Hematopoietic multipotent progenitor cell treated with erythropoietin and hydrocortisone succinate and interleukin-3 and kit ligand, for 8 days (in vitro differentiated cells): ENCODE data around the gene KCNQ5.

Source experiments
- DNase-seq: peaks from one replicate; pipeline ENCODE4 v3.0.0-alpha.2; 2015

KCNQ5 gene

GRCh38 chr6:72683797-72684196, 61.9 kb downstream of the KCNQ5 start:
- DNase-seq = no peak

GRCh38 chr6:72689107-72689954, 67.5 kb downstream of the KCNQ5 start:
- no peak for DNase-seq

GRCh38 chr6:72691249-72691648, 69.4 kb downstream of the KCNQ5 start:
- DNase-seq = no peak

- DNase-seq = no peak
Observed at GRCh38 chr6:72696055-72696454, 74.2 kb downstream of the KCNQ5 start.

- no peak for DNase-seq
Observed at GRCh38 chr6:72699159-72699558, 77.3 kb downstream of the KCNQ5 start.

GRCh38 chr6:72702421-72702820, 80.6 kb downstream of the KCNQ5 start:
- no peak for DNase-seq

GRCh38 chr6:72703093-72703492, 81.2 kb downstream of the KCNQ5 start:
- peak; percentile 60 for DNase-seq

GRCh38 chr6:72704979-72705378, 83.1 kb downstream of the KCNQ5 start:
- DNase-seq = no peak

GRCh38 chr6:72709431-72709830, 87.6 kb downstream of the KCNQ5 start:
- no peak for DNase-seq

GRCh38 chr6:72711731-72712130, 89.9 kb downstream of the KCNQ5 start:
- no peak for DNase-seq

- no peak for DNase-seq
Observed at GRCh38 chr6:72712910-72713309, 91.0 kb downstream of the KCNQ5 start.

- DNase-seq = no peak
Observed at GRCh38 chr6:72715119-72715518, 93.3 kb downstream of the KCNQ5 start.

GRCh38 chr6:72716916-72717315, 95.1 kb downstream of the KCNQ5 start:
- no peak for DNase-seq

GRCh38 chr6:72720464-72720863, 98.6 kb downstream of the KCNQ5 start:
- DNase-seq = no peak

GRCh38 chr6:72721346-72721745, 99.5 kb downstream of the KCNQ5 start:
- no peak for DNase-seq

- DNase-seq = no peak
Observed at GRCh38 chr6:72724545-72724944, 102.7 kb downstream of the KCNQ5 start.

GRCh38 chr6:72728706-72729343, 107.0 kb downstream of the KCNQ5 start:
- DNase-seq = no peak

GRCh38 chr6:72733045-72733444, 111.2 kb downstream of the KCNQ5 start:
- DNase-seq = no peak

GRCh38 chr6:72738091-72738490, 116.2 kb downstream of the KCNQ5 start:
- no peak for DNase-seq

GRCh38 chr6:72739368-72739779, 117.5 kb downstream of the KCNQ5 start:
- no peak for DNase-seq

- DNase-seq = no peak
Observed at GRCh38 chr6:72740135-72740534, 118.3 kb downstream of the KCNQ5 start.

GRCh38 chr6:72741083-72741482, 119.2 kb downstream of the KCNQ5 start:
- DNase-seq = no peak

- no peak for DNase-seq
Observed at GRCh38 chr6:72742001-72742673, 120.3 kb downstream of the KCNQ5 start.

GRCh38 chr6:72746276-72746675, 124.4 kb downstream of the KCNQ5 start:
- DNase-seq = no peak
